Neuronal stem cell (in vitro differentiated cells): ENCODE data around the gene DENND6B.

ENCODE experiments used
- DNase-seq: peaks from one replicate; pipeline ENCODE4 v3.0.0-alpha.2; 2013; ENCODE audit warnings: low spot score
- H2AFZ ChIP-seq: one replicate; pipeline ENCODE4 v1.6.1; 2013; ENCODE audit warnings: mild to moderate bottlenecking, low read length, inconsistent platforms
- H2AK5ac ChIP-seq: 2 replicates; pipeline ENCODE4 v1.6.1; 2013; ENCODE audit warnings: low read depth, mild to moderate bottlenecking, inconsistent platforms, low read length, moderate library complexity, mixed read lengths
- H2BK120ac ChIP-seq: 2 replicates; pipeline ENCODE4 v1.6.1; 2013; ENCODE audit warnings: low read depth, mild to moderate bottlenecking, inconsistent platforms, low read length, moderate library complexity, mixed read lengths
- H2BK12ac ChIP-seq: one replicate; pipeline ENCODE4 v1.6.1; 2013; ENCODE audit warnings: low read length, inconsistent platforms
- H2BK15ac ChIP-seq: 2 replicates; pipeline ENCODE4 v1.6.1; 2013; ENCODE audit warnings: mild to moderate bottlenecking, low read length, inconsistent platforms, mixed read lengths
- H2BK5ac ChIP-seq: one replicate; pipeline ENCODE4 v1.6.1; 2013; ENCODE audit warnings: inconsistent platforms, mild to moderate bottlenecking, low read length, moderate library complexity
- H3K14ac ChIP-seq: one replicate; pipeline ENCODE4 v1.6.1; 2013; ENCODE audit warnings: low read length, inconsistent platforms
- H3K18ac ChIP-seq: 2 replicates; pipeline ENCODE4 v1.6.1; 2013; ENCODE audit warnings: low read length, inconsistent platforms
- H3K23ac ChIP-seq: 2 replicates; pipeline ENCODE4 v1.6.1; 2013; ENCODE audit warnings: low read depth, mild to moderate bottlenecking, mixed read lengths, low read length, inconsistent platforms; ENCODE audit not compliant: poor library complexity
- H3K27ac ChIP-seq: replicated peaks from 3 replicates; pipeline ENCODE4 v1.5.1; 2013; ENCODE audit warnings: low read length, inconsistent platforms
- H3K27me3 ChIP-seq, 3 experiments: 2 replicates each; pipeline ENCODE4 v1.6.1; 2013; ENCODE audit warnings: low read length in 3 of 3, mild to moderate bottlenecking in 2 of 3, inconsistent platforms in 1 of 3, low read depth in 1 of 3, mixed read lengths in 1 of 3, moderate library complexity in 1 of 3; ENCODE audit not compliant: control insufficient read depth in 3 of 3, insufficient read depth in 3 of 3
- H3K36me3 ChIP-seq, 2 donors: replicated peaks in 1 of 2; 2 replicates each; pipeline ENCODE4 v1.6.1; 2013; ENCODE audit warnings: low read length in 2 of 2; ENCODE audit not compliant: control insufficient read depth in 2 of 2, insufficient read depth in 2 of 2
- H3K4ac ChIP-seq: 2 replicates; pipeline ENCODE4 v1.6.1; 2013; ENCODE audit warnings: inconsistent platforms, mild to moderate bottlenecking, low read length, moderate library complexity
- H3K4me1 ChIP-seq, 2 donors: 1 replicate in 1 of 2; 2 replicates in 1 of 2; pipeline ENCODE4 v1.6.1; 2013; ENCODE audit warnings: low read length in 2 of 2, low read depth in 1 of 2; ENCODE audit not compliant: control insufficient read depth in 2 of 2, insufficient read depth in 1 of 2
- H3K4me2 ChIP-seq: one replicate; pipeline ENCODE4 v1.6.1; 2013; ENCODE audit warnings: mild to moderate bottlenecking, low read length, inconsistent platforms; ENCODE audit not compliant: insufficient read depth, poor library complexity, severe bottlenecking
- H3K4me3 ChIP-seq, 2 donors: 2 replicates each; pipeline ENCODE4 v1.5.1; 2013; ENCODE audit warnings: low read length in 2 of 2, mild to moderate bottlenecking in 2 of 2, inconsistent platforms in 1 of 2, moderate library complexity in 1 of 2
- H3K79me1 ChIP-seq: one replicate; pipeline ENCODE4 v1.6.1; 2013; ENCODE audit warnings: low read depth, mild to moderate bottlenecking, inconsistent platforms, low read length, moderate library complexity
- H3K9ac ChIP-seq: one replicate; pipeline ENCODE4 v1.6.1; 2013; ENCODE audit warnings: mild to moderate bottlenecking, low read depth, low read length, inconsistent platforms; ENCODE audit not compliant: poor library complexity
- H3K9me3 ChIP-seq, 2 donors: replicated peaks in 1 of 2; 2 replicates each; pipeline versions ENCODE3 to v1.6.1; 2013; ENCODE audit warnings: low read length in 2 of 2, mild to moderate bottlenecking in 2 of 2, inconsistent platforms in 1 of 2, low read depth in 1 of 2, mixed read lengths in 1 of 2, moderate library complexity in 1 of 2; ENCODE audit not compliant: control insufficient read depth in 2 of 2, insufficient read depth in 1 of 2
- H4K8ac ChIP-seq: one replicate; pipeline ENCODE4 v1.6.1; 2013; ENCODE audit warnings: low read depth, mild to moderate bottlenecking, inconsistent platforms, low read length, moderate library complexity
- H4K91ac ChIP-seq: one replicate; pipeline ENCODE4 v1.6.1; 2013; ENCODE audit warnings: low read length, low read depth, mild to moderate bottlenecking, inconsistent platforms; ENCODE audit not compliant: poor library complexity
- WGBS, 2 donors: extraction: QIAGEN DNeasy Blood & Tissue Kit; methylation state at CpG; one replicate each; pipeline ENCODE4 v1.1.7; 2013; ENCODE audit warnings: missing lambda C conversion rate in 2 of 2, mixed read lengths in 1 of 2; ENCODE audit not compliant: insufficient read length in 2 of 2, insufficient replicate concordance in 1 of 2; ENCODE audit errors: extremely low coverage in 2 of 2; 5-methylcytosine and 5-hydroxymethylcytosine counted together

Gene DENND6B

GRCh38 chr22:50314081-50314454, 12.7 kb downstream of the DENND6B start:
- Histone ChIP-seq H4K91ac (no peak overlapping the region), H3K9ac (no peak overlapping the region), H2BK5ac (no peak overlapping the region), H4K8ac (no peak overlapping the region), H3K18ac (no peak overlapping the region), H2AK5ac (peak overlapping the region; percentile 61), H3K4ac (no peak overlapping the region), H3K27ac (no peak overlapping the region), H3K4me3 (no peak overlapping the region), H2BK15ac (no peak overlapping the region), H2AFZ (no peak overlapping the region), H3K27me3 (no peaks in the 10 kb centered on the region), H3K23ac (no peak overlapping the region), H2BK12ac (no peak overlapping the region), H2BK120ac (no peak overlapping the region), H3K4me2 (no peak overlapping the region), H3K14ac (no peak overlapping the region), H3K79me1 (no peaks in the 10 kb centered on the region), H3K9me3 (peaks cover 0 to 2% of the 10 kb centered on the region in 2 donors), H3K36me3 (peaks cover 4% of the 10 kb centered on the region in 2 donors), H3K4me1 (peaks cover 6 to 18% of the 10 kb centered on the region in 2 donors)
- WGBS, 2 donors, result no CpG with 5 or more reads among the region's 14 CpGs
- DNase-seq, result no peak

GRCh38 chr22:50313600-50313999, 13.2 kb downstream of the DENND6B start:
- Histone ChIP-seq H3K27ac (no peak overlapping the region), H3K4me1 (peaks cover 11 to 22% of the 10 kb centered on the region in 2 donors), H3K4me2 (no peak overlapping the region), H3K23ac (no peak overlapping the region), H2BK120ac (no peak overlapping the region), H3K9me3 (peaks cover 0 to 2% of the 10 kb centered on the region in 2 donors), H4K8ac (no peak overlapping the region), H2BK12ac (no peak overlapping the region), H3K79me1 (no peaks in the 10 kb centered on the region), H3K9ac (no peak overlapping the region), H3K4me3 (no peak overlapping the region), H2AK5ac (peak overlapping the region; percentile 61), H2AFZ (no peak overlapping the region), H3K4ac (no peak overlapping the region), H3K36me3 (peaks cover 4% of the 10 kb centered on the region in 2 donors), H4K91ac (no peak overlapping the region), H2BK5ac (no peak overlapping the region), H3K14ac (no peak overlapping the region), H3K27me3 (no peaks in the 10 kb centered on the region), H3K18ac (no peak overlapping the region), H2BK15ac (no peak overlapping the region)
- no peak for DNase-seq
- no CpG with 5 or more reads among the region's 17 CpGs for WGBS, 2 donors

GRCh38 chr22:50313021-50313420, 13.8 kb downstream of the DENND6B start:
- H4K8ac ChIP-seq, result no peak overlapping the region
- no peak overlapping the region for H3K14ac ChIP-seq
- H3K4ac ChIP-seq, result peak overlapping the region; percentile 53
- no peak overlapping the region for H3K23ac ChIP-seq
- peaks cover 0 to 2% of the 10 kb centered on the region in 2 donors for H3K9me3 ChIP-seq
- H3K4me1 ChIP-seq, result peaks cover 17 to 28% of the 10 kb centered on the region in 2 donors
- no peak overlapping the region for H3K4me3 ChIP-seq
- no peak for DNase-seq
- peaks cover 4% of the 10 kb centered on the region in 2 donors for H3K36me3 ChIP-seq
- no peak overlapping the region for H2BK12ac ChIP-seq
- peak overlapping the region; percentile 61 for H2BK120ac ChIP-seq
- no peak overlapping the region for H3K9ac ChIP-seq
- H3K4me2 ChIP-seq, result no peak overlapping the region
- H2BK5ac ChIP-seq, result no peak overlapping the region
- no peak overlapping the region for H4K91ac ChIP-seq
- WGBS, 2 donors, result no CpG with 5 or more reads among the region's 7 CpGs
- peak overlapping the region; percentile 70 for H2AK5ac ChIP-seq
- H3K27ac ChIP-seq, result no peak overlapping the region
- H3K27me3 ChIP-seq, result no peaks in the 10 kb centered on the region
- no peak overlapping the region for H3K18ac ChIP-seq
- H2BK15ac ChIP-seq, result no peak overlapping the region
- H3K79me1 ChIP-seq, result peaks cover 2% of the 10 kb centered on the region
- H2AFZ ChIP-seq, result no peak overlapping the region

- Histone ChIP-seq H4K8ac (no peak overlapping the region), H3K23ac (peak overlapping the region; percentile 43), H3K9me3 (peaks cover 0 to 2% of the 10 kb centered on the region in 2 donors), H2BK5ac (no peak overlapping the region), H2BK120ac (no peak overlapping the region), H2AFZ (no peak overlapping the region), H3K18ac (peak overlapping the region; percentile 57), H2BK12ac (no peak overlapping the region), H3K9ac (no peak overlapping the region), H3K4me2 (no peak overlapping the region), H3K27ac (no peak overlapping the region), H3K4me3 (no peak overlapping the region), H3K14ac (no peak overlapping the region), H3K27me3 (no peaks in the 10 kb centered on the region), H3K36me3 (peaks cover 4% of the 10 kb centered on the region in 2 donors), H3K4ac (peak overlapping the region; percentile 53), H3K79me1 (peaks cover 3% of the 10 kb centered on the region), H3K4me1 (peaks cover 20 to 30% of the 10 kb centered on the region in 2 donors), H4K91ac (no peak overlapping the region), H2BK15ac (peak overlapping the region; percentile 94), H2AK5ac (peak overlapping the region; percentile 100)
- WGBS, 2 donors, result no CpG with 5 or more reads among the region's 12 CpGs
- no peak for DNase-seq
These were observed 14.4 kb downstream of the DENND6B start for GRCh38 chr22:50312371-50312770.
